IPS-20b (cell line): ENCODE results near the gene TMEM60.
A peak's percentile ranks its signal among the peaks of the same experiment; 100 is the strongest.
"Not testable (repeated sequence)": the region's sequence is repeated elsewhere in the genome, so short reads cannot be mapped to it uniquely, and the experiment has no call there.

Experiments
- H3K27ac ChIP-seq: one replicate; pipeline ENCODE4 v1.5.1; 2013; ENCODE audit warnings: low read length
- H3K27me3 ChIP-seq: 2 replicates; pipeline ENCODE4 v1.6.1; 2013; ENCODE audit warnings: mild to moderate bottlenecking, low read length, inconsistent platforms; ENCODE audit not compliant: insufficient read depth
- H3K36me3 ChIP-seq: 2 replicates; pipeline ENCODE4 v1.6.1; 2013; ENCODE audit warnings: low read depth, mild to moderate bottlenecking, inconsistent platforms, low read length, moderate library complexity; ENCODE audit not compliant: insufficient read depth
- H3K4me1 ChIP-seq: 2 replicates; pipeline ENCODE4 v1.6.1; 2013; ENCODE audit warnings: mild to moderate bottlenecking, control low read depth, inconsistent platforms, low read length, moderate library complexity; ENCODE audit not compliant: insufficient read depth
- H3K4me3 ChIP-seq: 2 replicates; pipeline ENCODE4 v1.5.1; 2013; ENCODE audit warnings: mild to moderate bottlenecking, low read length, inconsistent platforms
- H3K9ac ChIP-seq: 2 replicates; pipeline ENCODE4 v1.6.1; 2013; ENCODE audit warnings: low read depth, mild to moderate bottlenecking, inconsistent platforms, low read length, moderate library complexity
- H3K9me3 ChIP-seq: 2 replicates; pipeline ENCODE4 v1.6.1; 2013; ENCODE audit warnings: mild to moderate bottlenecking, low read depth, low read length, inconsistent platforms; ENCODE audit not compliant: insufficient read depth

The TMEM60 gene

DNA sequence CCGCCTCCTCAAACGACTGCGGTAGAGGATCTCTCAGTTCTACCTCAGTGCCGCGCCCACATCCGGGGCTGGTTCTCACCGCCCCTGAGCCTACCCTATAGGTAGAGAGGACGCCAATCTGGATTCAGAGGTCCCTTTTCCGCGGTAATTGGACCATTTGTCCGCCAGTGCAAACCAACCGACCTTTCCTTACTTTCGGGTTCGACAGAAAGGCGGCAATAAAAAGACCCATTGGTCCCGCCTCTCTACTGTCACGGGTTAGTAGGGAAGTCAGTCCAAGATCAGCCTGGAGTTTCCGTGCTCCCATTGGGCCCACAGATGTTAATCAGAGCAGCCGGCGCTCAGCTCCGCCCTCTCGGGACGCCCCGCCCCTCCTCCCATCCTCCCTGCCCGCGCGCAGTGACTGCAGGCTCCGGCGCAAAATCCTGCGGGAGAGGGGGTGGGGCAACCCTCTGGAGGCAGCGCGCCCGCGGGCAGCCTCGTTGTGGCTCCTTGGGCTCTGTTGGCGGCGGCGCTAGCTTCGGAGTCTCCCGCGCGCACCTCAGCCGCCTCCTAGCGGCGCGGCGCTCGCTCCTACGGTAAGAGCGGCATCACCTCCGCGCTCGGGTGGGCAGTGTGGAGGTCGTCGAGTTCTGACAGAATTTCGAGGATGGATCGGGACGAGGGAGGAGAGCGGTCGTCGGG, at the start of gene TMEM60, which contains the start of gene PHTF2:
Gene TMEM60 (minus strand): TSS at position 41 of the 684 bp plus-strand sequence. CDS start 4,061 bp downstream, outside the sequence.
Gene PHTF2 (plus strand): TSS at position 380 of the 684 bp plus-strand sequence.
- Histone ChIP-seq H3K36me3 (peaks cover 11% of the 10 kb centered on the region; the same call in 1 of the 2 replicates), H3K9ac (peak within 1 kb of the TSS; percentile 89), H3K4me1 (peaks cover 9% of the 10 kb centered on the region; the same call in 1 of the 2 replicates), H3K9me3 (no peaks in the 10 kb centered on the region), H3K27ac (no peak within 1 kb of the TSS), H3K27me3 (no peaks in the 10 kb centered on the region), H3K4me3 (peak within 1 kb of the TSS; percentile 92)

DNA sequence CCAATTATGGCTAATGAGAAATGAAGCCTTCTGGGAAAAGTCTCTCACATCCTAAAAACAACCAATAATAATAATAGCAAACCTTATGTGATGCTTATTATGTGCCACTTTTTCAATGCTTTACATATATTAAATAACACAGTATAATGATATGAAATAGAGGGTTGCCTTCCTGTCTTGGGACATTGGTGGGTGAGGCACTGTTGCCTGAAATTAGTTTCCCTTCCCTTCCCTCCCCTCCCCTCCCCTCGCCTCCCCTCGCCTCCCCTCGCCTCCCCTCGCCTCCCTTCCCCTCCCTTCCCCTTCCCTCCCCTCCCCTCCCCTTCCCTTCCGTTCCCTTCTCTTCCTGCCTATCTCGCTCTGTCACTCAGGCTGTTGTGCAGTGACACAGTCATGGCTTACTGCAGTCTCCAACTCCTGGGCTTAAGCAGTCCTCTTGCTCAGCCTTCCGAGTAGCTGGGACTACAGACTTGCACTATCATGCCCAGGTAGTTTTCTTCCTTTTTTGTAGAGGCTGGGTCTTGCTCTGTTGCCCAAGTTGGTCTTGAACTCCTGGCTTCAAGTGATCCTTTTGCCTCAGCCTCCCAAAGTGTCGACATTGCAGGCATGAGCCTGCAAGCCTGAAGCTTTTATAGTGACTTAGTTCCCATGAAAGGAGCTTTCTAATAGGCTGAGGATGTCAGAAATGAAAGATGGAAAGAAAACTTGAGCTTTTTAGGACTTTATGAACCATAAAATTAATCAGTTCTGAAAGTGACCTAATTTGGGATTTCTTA, 48.3 kb upstream of the TMEM60 start:
- no peak overlapping the region for H3K4me3 ChIP-seq
- H3K36me3 ChIP-seq, result no peaks in the 10 kb centered on the region
- no peaks in the 10 kb centered on the region for H3K4me1 ChIP-seq
- no peaks in the 10 kb centered on the region for H3K27me3 ChIP-seq
- H3K9me3 ChIP-seq, result no peaks in the 10 kb centered on the region
- H3K9ac ChIP-seq, result no peak overlapping the region
- no peak overlapping the region for H3K27ac ChIP-seq

GRCh38 chr7:77843194-77843593, 45.0 kb upstream of the TMEM60 start:
- Histone ChIP-seq H3K27me3 (no peaks in the 10 kb centered on the region), H3K4me1 (peaks cover 6% of the 10 kb centered on the region; the same call in 1 of the 2 replicates), H3K9ac (no peak overlapping the region), H3K4me3 (no peak overlapping the region), H3K9me3 (no peaks in the 10 kb centered on the region), H3K36me3 (no peaks in the 10 kb centered on the region), H3K27ac (no peak overlapping the region)

DNA sequence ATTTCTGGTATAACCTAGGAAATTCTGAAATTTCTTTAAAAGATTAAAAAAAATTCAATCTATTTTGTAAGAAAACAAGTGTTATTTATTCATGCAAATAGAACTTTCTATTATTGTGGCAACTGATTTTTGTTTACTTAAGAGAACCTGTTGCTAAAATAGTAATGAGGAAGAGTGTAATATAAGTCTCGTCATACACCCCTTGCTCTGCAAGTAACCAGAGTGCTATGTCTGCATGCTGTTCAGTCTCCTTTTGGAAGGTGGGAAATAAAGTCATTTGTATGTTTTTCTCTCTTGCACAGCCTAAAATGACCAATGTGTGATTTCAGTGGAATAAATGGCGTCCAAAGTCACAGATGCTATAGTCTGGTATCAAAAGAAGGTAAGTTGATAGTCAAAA, 41.7 kb upstream of the TMEM60 start:
- Histone ChIP-seq H3K4me1 (peaks cover 6% of the 10 kb centered on the region; the same call in 1 of the 2 replicates), H3K36me3 (no peaks in the 10 kb centered on the region), H3K9ac (no peak overlapping the region), H3K9me3 (no peaks in the 10 kb centered on the region), H3K4me3 (no peak overlapping the region), H3K27ac (no peak overlapping the region), H3K27me3 (no peaks in the 10 kb centered on the region)

GRCh38 chr7:77838929-77839491, 40.8 kb upstream of the TMEM60 start:
- Histone ChIP-seq H3K9me3 (no peaks in the 10 kb centered on the region), H3K9ac (no peak overlapping the region)

DNA sequence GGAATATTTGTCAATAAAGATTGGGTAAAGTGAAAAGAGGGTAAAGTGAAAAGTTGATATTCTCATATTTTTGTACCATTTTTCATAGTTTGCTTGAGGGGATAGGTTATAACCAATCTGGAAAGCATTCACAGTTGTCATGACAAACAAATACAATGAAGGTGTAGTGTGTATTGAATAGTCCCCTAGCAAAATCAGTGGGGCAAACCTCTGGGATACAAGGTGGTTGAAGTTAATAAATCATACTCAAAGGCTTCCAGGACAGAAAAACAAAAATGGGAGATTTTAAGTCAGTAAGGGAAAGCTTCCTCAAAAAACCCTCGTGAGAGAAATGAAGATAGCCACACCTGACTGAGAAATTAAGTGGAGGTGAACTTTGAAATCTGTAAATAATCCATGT, 39.7 kb upstream of the TMEM60 start:
- H3K9ac ChIP-seq, result no peak overlapping the region
- no peak overlapping the region for H3K4me3 ChIP-seq
- peaks cover 6% of the 10 kb centered on the region; the same call in 1 of the 2 replicates for H3K4me1 ChIP-seq
- H3K9me3 ChIP-seq, result no peaks in the 10 kb centered on the region
- no peak overlapping the region for H3K27ac ChIP-seq
- H3K36me3 ChIP-seq, result no peaks in the 10 kb centered on the region
- H3K27me3 ChIP-seq, result no peaks in the 10 kb centered on the region

More at GRCh38 chr7:77838929-77839491, 40.8 kb upstream of the TMEM60 start:
- peaks cover 6% of the 10 kb centered on the region; the same call in 1 of the 2 replicates for H3K4me1 ChIP-seq
- no peaks in the 10 kb centered on the region for H3K27me3 ChIP-seq
- no peaks in the 10 kb centered on the region for H3K36me3 ChIP-seq
- H3K27ac ChIP-seq, result no peak overlapping the region
- no peak overlapping the region for H3K4me3 ChIP-seq

DNA sequence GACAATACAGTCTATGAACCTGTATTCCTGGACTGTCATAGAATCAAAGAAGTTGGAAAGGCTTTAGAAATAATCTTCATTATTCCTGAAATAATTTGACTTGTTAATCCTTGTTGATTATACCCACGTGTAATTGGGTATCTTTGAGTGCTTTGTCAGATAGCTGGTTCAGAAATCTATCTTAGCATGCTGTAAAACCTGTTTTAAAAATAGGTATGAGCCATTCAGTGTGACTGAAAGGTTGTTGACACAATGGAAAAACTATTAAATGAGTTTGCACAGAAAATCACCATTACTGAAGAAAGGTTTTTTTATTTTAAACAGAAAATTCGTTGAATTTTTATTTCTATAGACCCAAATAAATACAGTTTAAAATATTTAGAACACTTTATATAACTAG, 39.0 kb upstream of the TMEM60 start:
- Histone ChIP-seq H3K4me1 (peaks cover 6% of the 10 kb centered on the region; the same call in 1 of the 2 replicates), H3K36me3 (no peaks in the 10 kb centered on the region), H3K4me3 (no peak overlapping the region), H3K27ac (no peak overlapping the region), H3K27me3 (no peaks in the 10 kb centered on the region), H3K9ac (no peak overlapping the region), H3K9me3 (no peaks in the 10 kb centered on the region)

- H3K9me3 ChIP-seq, H3K27ac ChIP-seq, H3K4me3 ChIP-seq, H3K36me3 ChIP-seq, H3K27me3 ChIP-seq, H3K4me1 ChIP-seq, H3K9ac ChIP-seq: not testable (repeated sequence)
Measured at GRCh38 chr7:77836425-77836824, 38.2 kb upstream of the TMEM60 start.

GRCh38 chr7:77833136-77833535, 34.9 kb upstream of the TMEM60 start:
- Histone ChIP-seq H3K27ac (no peak overlapping the region), H3K4me1 (no peaks in the 10 kb centered on the region), H3K27me3 (no peaks in the 10 kb centered on the region), H3K4me3 (no peak overlapping the region), H3K9me3 (no peaks in the 10 kb centered on the region), H3K9ac (no peak overlapping the region), H3K36me3 (no peaks in the 10 kb centered on the region)

- Histone ChIP-seq H3K27me3 (no peaks in the 10 kb centered on the region), H3K4me3 (no peak overlapping the region), H3K36me3 (no peaks in the 10 kb centered on the region), H3K9ac (no peak overlapping the region), H3K4me1 (no peaks in the 10 kb centered on the region), H3K9me3 (no peaks in the 10 kb centered on the region), H3K27ac (no peak overlapping the region)
Measured at GRCh38 chr7:77831953-77832352, 33.7 kb upstream of the TMEM60 start.

DNA sequence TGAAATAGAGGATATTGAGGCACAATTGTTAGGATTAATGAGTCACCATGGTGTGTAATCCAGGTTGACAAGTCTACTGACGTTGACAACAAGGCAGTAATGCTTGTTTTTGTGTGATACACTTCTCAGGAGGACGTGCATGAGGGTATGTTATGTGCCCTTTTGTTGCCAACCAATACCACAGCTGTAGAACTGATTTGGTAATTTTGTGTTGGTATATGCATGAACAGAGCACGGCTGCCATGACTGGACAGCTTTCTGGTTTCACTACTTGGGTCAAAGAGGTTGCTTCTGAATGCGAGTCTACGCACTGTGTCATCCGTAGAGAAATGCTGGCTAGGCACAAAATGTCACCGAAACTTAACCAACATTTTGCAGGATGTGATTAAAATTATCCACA, 33.2 kb upstream of the TMEM60 start:
- Histone ChIP-seq H3K36me3 (no peaks in the 10 kb centered on the region), H3K4me1 (no peaks in the 10 kb centered on the region), H3K4me3 (no peak overlapping the region), H3K27ac (no peak overlapping the region), H3K9me3 (no peaks in the 10 kb centered on the region), H3K9ac (no peak overlapping the region), H3K27me3 (no peaks in the 10 kb centered on the region)
